A673 (cell line): ENCODE data around the gene TMEM147. TPM values are rescaled to one million over a fixed set of nuclear protein-coding genes. Genes with fewer than 3 reads are reported as not detected.

Experiments used
- BruUV-seq: library from RNA; stranded (reverse); fragments of 400-500 nt; replicated peaks from 2 replicates; lab custom pipeline; 2021; lab: Mats Ljungman, UMichigan
- CTCF ChIA-PET: fragments of 300-600 bp; sonication (Branson Sonifier 250); formaldehyde crosslinking; loops from one replicate; lab custom pipeline; 2022; ENCODE audit warnings: antibody characterized with exemption; lab: Charles Lee
- POLR2A ChIA-PET: fragments of 300-600 bp; sonication (Branson Sonifier 250); formaldehyde crosslinking; loops from one replicate; lab custom pipeline; 2022; ENCODE audit warnings: antibody characterized with exemption; ENCODE audit not compliant: low non-redundant PET; lab: Charles Lee
- DNase-seq: peaks from one replicate; pipeline ENCODE4 v3.0.0-alpha.2; 2015; ENCODE audit warnings: low spot score
- H3K27ac ChIP-seq: fragments of 200-600 bp; sonication (generic); 2 replicates; pipeline ENCODE4 v1.5.1; 2016; ENCODE audit warnings: mixed run types, low read depth, mild to moderate bottlenecking, mixed read lengths, antibody characterized with exemption, low read length; ENCODE audit not compliant: poor library complexity, severe bottlenecking
- H3K27me3 ChIP-seq: fragments of 200-600 bp; sonication (generic); replicated peaks from 2 replicates; pipeline ENCODE4 v1.6.1; 2017; ENCODE audit warnings: mixed run types, low read depth, mild to moderate bottlenecking, mixed read lengths, antibody characterized with exemption, low read length; ENCODE audit not compliant: insufficient read depth, poor library complexity
- H3K36me3 ChIP-seq: fragments of 200-600 bp; sonication (generic); 2 replicates; pipeline ENCODE4 v1.6.1; 2016; ENCODE audit warnings: mixed run types, mild to moderate bottlenecking, mixed read lengths, antibody characterized with exemption, low read length; ENCODE audit not compliant: insufficient read depth, poor library complexity, severe bottlenecking
- H3K4me1 ChIP-seq: fragments of 200-600 bp; sonication (generic); 2 replicates; pipeline ENCODE4 v1.6.1; 2017; ENCODE audit warnings: mixed run types, mild to moderate bottlenecking, mixed read lengths, antibody characterized with exemption, low read length; ENCODE audit not compliant: insufficient read depth, poor library complexity, severe bottlenecking
- H3K4me3 ChIP-seq: fragments of 200-600 bp; sonication (generic); 2 replicates; pipeline ENCODE4 v1.5.1; 2016; ENCODE audit warnings: low read depth, mixed run types, mild to moderate bottlenecking, mixed read lengths, low read length; ENCODE audit not compliant: poor library complexity, severe bottlenecking
- H3K9me3 ChIP-seq: fragments of 200-600 bp; sonication (generic); 2 replicates; pipeline ENCODE4 v1.6.1; 2016; ENCODE audit warnings: mixed run types, low read depth, mild to moderate bottlenecking, mixed read lengths, antibody characterized with exemption, low read length; ENCODE audit not compliant: poor library complexity, severe bottlenecking
- EZH2 ChIP-seq: fragments of 200-600 bp; sonication (generic); IDR thresholded peaks from 2 replicates; pipeline ENCODE4 v1.6.1; 2017; ENCODE audit warnings: borderline replicate concordance, low read depth, mild to moderate bottlenecking, mixed read lengths, antibody characterized with exemption, low read length; ENCODE audit not compliant: poor library complexity, severe bottlenecking
- intact Hi-C: fragments of 100-400 bp; cut with micrococcal nuclease; formaldehyde crosslinking; loops from one replicate; pipeline ENCODE4 v1.10.0; 2022; ENCODE audit not compliant: unreplicated experiment
- total RNA-seq: library from RNA; stranded (reverse); gene quantifications from 2 replicates; pipeline ENCODE4 v1.2.3, GENCODE V29; 2021
- TF ChIP-seq, protein P1 (sequence below): fragments of 300-800, 200-600 bp; sonication (generic); conservative IDR thresholded peaks from 2 replicates; pipeline ENCODE4 v1.5.1; 2017; ENCODE audit warnings: low read depth, mild to moderate bottlenecking, antibody characterized with exemption, low read length, moderate library complexity, mixed read lengths

TMEM147 gene
- total RNA-seq, 1 experiment from 2014 or later = 115 TPM

DNA sequence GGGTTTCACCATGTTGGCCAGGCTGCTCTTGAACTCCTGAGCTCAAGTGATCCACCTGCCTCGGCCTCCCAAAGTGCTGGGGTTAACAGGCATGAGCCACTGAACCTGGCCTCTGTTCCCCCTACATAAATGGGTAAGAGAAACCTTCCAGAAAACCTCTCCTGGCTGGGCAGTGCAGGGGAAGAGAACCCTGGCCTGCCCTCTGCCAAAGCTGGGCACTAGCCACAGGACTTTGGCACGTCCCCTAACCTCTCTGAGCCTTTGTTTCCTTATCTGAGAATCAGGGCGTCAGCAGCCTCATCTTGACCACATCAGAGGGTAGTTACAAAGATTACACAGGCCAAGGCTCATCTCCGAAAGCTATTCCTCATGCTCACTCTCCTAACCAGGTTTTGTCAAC is 19.6 kb upstream of the TMEM147 start:
- H3K9me3 ChIP-seq = no peaks in the 10 kb centered on the region
- H3K27me3 ChIP-seq = peaks cover 44% of the 10 kb centered on the region
- H3K27ac ChIP-seq = no peak overlapping the region
- DNase-seq = no peak
- CTCF ChIA-PET = no interaction called here
- no TSS peak for BruUV-seq
- POLR2A ChIA-PET = no interaction called here
- no peak overlapping the region for H3K4me3 ChIP-seq
- H3K4me1 ChIP-seq = no peaks in the 10 kb centered on the region
- TF ChIP-seq EZH2 = no peak
- intact Hi-C loops = no loop called here
- H3K36me3 ChIP-seq = no peaks in the 10 kb centered on the region

DNA sequence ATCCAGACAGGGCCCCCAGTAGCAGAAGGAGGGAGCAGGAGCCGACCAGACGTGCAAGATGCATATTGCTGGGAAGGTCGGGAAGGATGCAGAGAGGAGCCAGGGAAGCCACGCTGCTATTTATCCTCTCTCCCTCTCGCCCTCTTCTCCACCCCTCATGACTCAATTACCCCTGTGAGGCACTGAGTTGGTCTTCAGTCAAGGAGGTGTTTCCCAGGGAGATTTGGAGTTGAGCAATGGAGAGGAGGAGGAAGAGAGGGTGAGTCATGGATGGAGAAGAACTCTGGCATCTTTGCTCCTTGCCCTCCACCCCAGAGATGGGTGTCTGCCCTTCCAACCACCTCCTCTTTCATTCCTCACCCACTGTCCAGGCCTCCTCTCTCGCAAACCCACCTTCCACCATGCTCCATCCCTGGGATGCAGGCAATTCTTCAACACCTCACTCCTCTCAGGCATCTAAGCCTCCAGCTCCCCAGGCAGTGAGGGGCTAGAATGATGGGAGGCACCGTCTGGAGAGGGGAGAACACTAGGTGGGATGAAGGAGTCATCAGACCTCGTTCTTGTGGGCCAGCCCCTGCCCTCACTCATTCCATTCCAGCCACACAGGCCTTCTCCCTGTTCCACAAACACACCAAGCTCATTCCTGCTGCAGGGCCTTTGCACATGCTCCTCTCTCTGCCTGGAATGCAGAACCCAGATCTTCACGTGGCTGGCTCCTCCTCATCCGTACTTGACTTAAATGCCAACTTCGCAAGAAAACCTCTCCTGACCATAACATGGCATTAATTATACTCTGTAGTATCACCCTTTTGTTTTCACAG is 17.0 kb upstream of the TMEM147 start, which contains the start of gene SBSN:
Gene SBSN (minus strand): TSS at position 94 of the 821 bp plus-strand sequence. CDS start 30 bp downstream, at position 64.
- Histone ChIP-seq H3K36me3 (no peaks in the 10 kb centered on the region), H3K27me3 (peaks cover 63% of the 10 kb centered on the region), H3K9me3 (no peaks in the 10 kb centered on the region), H3K4me1 (no peaks in the 10 kb centered on the region), H3K27ac (no peak within 1 kb of the TSS), H3K4me3 (no peak within 1 kb of the TSS)
- CTCF ChIA-PET = no interaction called here
- intact Hi-C loops = no loop called here
- no TSS peak for BruUV-seq
- POLR2A ChIA-PET = no interaction called here
- DNase-seq = no peak
- peak; percentile 46 for TF ChIP-seq EZH2
- TF ChIP-seq, protein P1, sequence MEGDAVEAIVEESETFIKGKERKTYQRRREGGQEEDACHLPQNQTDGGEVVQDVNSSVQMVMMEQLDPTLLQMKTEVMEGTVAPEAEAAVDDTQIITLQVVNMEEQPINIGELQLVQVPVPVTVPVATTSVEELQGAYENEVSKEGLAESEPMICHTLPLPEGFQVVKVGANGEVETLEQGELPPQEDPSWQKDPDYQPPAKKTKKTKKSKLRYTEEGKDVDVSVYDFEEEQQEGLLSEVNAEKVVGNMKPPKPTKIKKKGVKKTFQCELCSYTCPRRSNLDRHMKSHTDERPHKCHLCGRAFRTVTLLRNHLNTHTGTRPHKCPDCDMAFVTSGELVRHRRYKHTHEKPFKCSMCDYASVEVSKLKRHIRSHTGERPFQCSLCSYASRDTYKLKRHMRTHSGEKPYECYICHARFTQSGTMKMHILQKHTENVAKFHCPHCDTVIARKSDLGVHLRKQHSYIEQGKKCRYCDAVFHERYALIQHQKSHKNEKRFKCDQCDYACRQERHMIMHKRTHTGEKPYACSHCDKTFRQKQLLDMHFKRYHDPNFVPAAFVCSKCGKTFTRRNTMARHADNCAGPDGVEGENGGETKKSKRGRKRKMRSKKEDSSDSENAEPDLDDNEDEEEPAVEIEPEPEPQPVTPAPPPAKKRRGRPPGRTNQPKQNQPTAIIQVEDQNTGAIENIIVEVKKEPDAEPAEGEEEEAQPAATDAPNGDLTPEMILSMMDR = no peak

DNA sequence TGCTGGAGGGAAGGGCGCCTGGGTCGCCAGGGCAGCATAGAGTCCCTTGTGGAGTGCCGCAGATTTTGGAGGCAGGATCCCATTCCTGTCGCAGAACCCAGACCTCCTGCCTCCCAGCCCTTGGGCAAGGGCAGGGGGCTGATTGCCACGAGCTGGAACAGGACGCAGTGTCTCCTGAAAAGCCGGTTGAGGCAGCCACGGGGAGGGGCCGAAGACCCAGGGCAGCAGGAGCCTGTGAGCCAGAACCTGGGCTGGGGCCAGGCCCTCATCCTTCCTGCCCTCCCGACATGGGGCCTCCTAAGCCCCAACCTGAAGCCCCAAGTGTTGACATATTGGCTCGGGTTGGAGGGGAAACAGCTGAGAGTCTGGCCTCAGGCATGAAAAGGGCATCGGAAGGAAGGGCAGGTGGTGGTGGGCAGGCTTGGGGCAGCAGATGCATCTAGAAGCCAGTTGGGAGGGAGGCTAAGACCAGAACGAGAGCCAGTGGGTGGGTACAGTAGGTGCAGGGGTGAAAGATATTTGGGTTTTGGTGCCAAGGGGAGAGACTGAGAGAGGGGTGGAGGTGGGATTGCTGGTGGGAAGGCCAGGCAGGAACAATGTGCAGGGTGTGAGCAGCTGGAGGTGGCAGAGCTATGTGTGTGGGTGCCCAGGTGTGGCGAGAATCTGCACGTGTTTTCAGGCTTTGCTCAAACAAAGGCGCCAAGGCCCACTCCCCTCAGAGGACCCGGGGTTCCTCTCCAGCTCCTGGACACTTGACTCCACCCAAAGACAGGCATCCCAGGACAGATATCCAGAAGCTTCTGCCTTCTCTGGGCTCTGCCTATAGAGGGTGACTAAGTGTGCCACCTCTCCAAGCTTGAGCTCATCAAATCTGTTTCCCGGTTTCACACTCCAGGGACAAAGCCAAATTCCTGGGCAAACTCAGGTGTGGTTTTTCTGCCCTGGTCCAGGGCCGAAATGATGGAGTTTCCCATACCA is 15.9 kb upstream of the TMEM147 start:
- intact Hi-C loops = no loop called here
- Histone ChIP-seq H3K36me3 (no peaks in the 10 kb centered on the region), H3K4me3 (no peak overlapping the region), H3K27ac (no peak overlapping the region), H3K9me3 (no peaks in the 10 kb centered on the region), H3K4me1 (no peaks in the 10 kb centered on the region), H3K27me3 (peaks cover 69% of the 10 kb centered on the region)
- ChIA-PET POLR2A (no interaction called here), CTCF (no interaction called here)
- TF ChIP-seq, protein P1 = no peak
- TF ChIP-seq EZH2 = no peak
- DNase-seq = no peak
- no TSS peak for BruUV-seq
